ENCODE data around the gene INCA1. TPM values are rescaled to one million over a fixed set of nuclear protein-coding genes. Genes with fewer than 3 reads are reported as not detected.

The INCA1 gene
- polyA plus RNA-seq, 3 donors = 6.0 to 7.8 (median 6.6) TPM

GRCh38 chr17:5014357-5014756, 17.0 kb upstream of the INCA1 start:
- no peak for DNase-seq (ENCODE audit: low read depth in 3 of 3, low spot score in 2 of 3)

GRCh38 chr17:5011928-5012327, 14.6 kb upstream of the INCA1 start:
- DNase-seq (ENCODE audit: low read depth in 3 of 3, low spot score in 2 of 3) = no peak

GRCh38 chr17:5003214-5003867, 6.0 kb upstream of the INCA1 start:
- DNase-seq (ENCODE audit: low read depth in 3 of 3, low spot score in 2 of 3) = no peak

GRCh38 chr17:5002121-5002788, 4.9 kb upstream of the INCA1 start:
- no peak for DNase-seq (ENCODE audit: low read depth in 3 of 3, low spot score in 2 of 3)

GRCh38 chr17:5000237-5000639, 2.9 kb upstream of the INCA1 start:
- no peak for DNase-seq (ENCODE audit: low read depth in 3 of 3, low spot score in 2 of 3)

- no peak for DNase-seq (ENCODE audit: low read depth in 3 of 3, low spot score in 2 of 3)
Measured at GRCh38 chr17:4999430-5000093, 2.2 kb upstream of the INCA1 start.

- DNase-seq (ENCODE audit: low read depth in 3 of 3, low spot score in 2 of 3) = no peak
Measured at GRCh38 chr17:4998732-4999429, 1.6 kb upstream of the INCA1 start.

- no peak for DNase-seq (ENCODE audit: low read depth in 3 of 3, low spot score in 2 of 3)
Measured at GRCh38 chr17:4998027-4998731, 857 bp upstream of the INCA1 start.

GRCh38 chr17:4994081-4994595, 3.2 kb downstream of the INCA1 start:
- DNase-seq (ENCODE audit: low read depth in 3 of 3, low spot score in 2 of 3) = no peak

- DNase-seq (ENCODE audit: low read depth in 3 of 3, low spot score in 2 of 3) = no peak
Measured at GRCh38 chr17:4987767-4988567, 9.4 kb downstream of the INCA1 start.

- peak in 1 of 3 donors; percentile 55 for DNase-seq (ENCODE audit: low read depth in 3 of 3, low spot score in 2 of 3)
Measured at GRCh38 chr17:4986951-4987766, 10.2 kb downstream of the INCA1 start, which contains the start of gene CAMTA2. TSS of gene CAMTA2 (minus strand) at chr17:4987675. CDS start at chr17:4986222, 1,453 bp downstream.

GRCh38 chr17:4986403-4986802, 10.9 kb downstream of the INCA1 start:
- DNase-seq (ENCODE audit: low read depth in 3 of 3, low spot score in 2 of 3) = no peak

- no peak for DNase-seq (ENCODE audit: low read depth in 3 of 3, low spot score in 2 of 3)
Measured at GRCh38 chr17:4982305-4982704, 15.0 kb downstream of the INCA1 start.

GRCh38 chr17:4980644-4981216, 16.6 kb downstream of the INCA1 start:
- peak in 1 of 3 donors; percentile 74 for DNase-seq (ENCODE audit: low read depth in 3 of 3, low spot score in 2 of 3)

GRCh38 chr17:4978726-4979125, 18.6 kb downstream of the INCA1 start:
- no peak for DNase-seq (ENCODE audit: low read depth in 3 of 3, low spot score in 2 of 3)

GRCh38 chr17:4974115-4974670, 23.1 kb downstream of the INCA1 start:
- DNase-seq (ENCODE audit: low read depth in 3 of 3, low spot score in 2 of 3) = no peak

GRCh38 chr17:4973256-4974114, 23.8 kb downstream of the INCA1 start:
- DNase-seq (ENCODE audit: low read depth in 3 of 3, low spot score in 2 of 3) = no peak

Measured in right renal cortex interstitium (tissue), 3 donors.